ENCODE results near the gene ZFP36L2. TPM values are rescaled to one million over a fixed set of nuclear protein-coding genes. Genes with fewer than 3 reads are reported as not detected.

The ZFP36L2 gene
- polyA plus RNA-seq, 10 donors = 52.1 to 79.8 (median 60.3) TPM

GRCh38 chr2:43254331-43254730, 27.9 kb upstream of the ZFP36L2 start:
- no peak for DNase-seq

GRCh38 chr2:43251171-43251731, 24.8 kb upstream of the ZFP36L2 start:
- DNase-seq = peak; percentile 88 to 95 (median 89)

DNA sequence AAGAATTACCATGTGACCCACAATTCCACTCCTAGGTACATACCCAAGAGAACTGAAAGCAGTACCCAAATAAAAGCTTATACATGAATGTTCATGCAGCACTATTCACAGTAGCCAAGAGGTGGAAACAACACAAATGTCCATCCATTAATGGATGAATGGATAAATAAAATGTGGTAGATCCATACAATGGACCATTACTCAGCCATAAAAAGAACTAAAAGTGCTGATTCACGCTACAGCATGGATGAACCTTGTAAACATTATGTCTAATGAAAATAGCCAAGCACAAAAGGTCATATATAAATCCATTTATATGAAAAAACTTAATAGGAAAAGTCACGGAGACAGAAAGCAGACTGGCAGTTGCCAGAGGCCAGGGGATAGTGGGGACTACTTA, 23.6 kb upstream of the ZFP36L2 start:
- no peak for DNase-seq

DNA sequence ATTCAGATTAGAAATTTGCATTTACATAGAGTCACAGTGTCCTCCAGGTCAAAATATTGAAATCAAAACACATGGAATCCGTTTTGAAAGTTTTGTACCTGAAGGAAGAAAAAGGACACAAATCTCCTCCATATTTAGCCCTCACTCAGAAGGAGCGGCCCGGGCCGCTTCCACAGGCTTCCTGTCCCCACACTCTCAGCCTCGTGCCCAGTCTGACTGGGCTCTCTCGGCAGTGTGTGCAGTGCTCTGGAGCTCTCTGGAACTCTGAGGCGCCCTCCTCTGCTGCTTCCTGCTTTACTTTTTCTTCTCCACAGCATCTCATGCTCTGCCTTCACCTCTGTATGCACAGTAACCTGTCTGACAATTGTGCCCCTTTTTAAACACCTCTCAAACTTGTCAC, 22.2 kb upstream of the ZFP36L2 start:
- no peak for DNase-seq

DNA sequence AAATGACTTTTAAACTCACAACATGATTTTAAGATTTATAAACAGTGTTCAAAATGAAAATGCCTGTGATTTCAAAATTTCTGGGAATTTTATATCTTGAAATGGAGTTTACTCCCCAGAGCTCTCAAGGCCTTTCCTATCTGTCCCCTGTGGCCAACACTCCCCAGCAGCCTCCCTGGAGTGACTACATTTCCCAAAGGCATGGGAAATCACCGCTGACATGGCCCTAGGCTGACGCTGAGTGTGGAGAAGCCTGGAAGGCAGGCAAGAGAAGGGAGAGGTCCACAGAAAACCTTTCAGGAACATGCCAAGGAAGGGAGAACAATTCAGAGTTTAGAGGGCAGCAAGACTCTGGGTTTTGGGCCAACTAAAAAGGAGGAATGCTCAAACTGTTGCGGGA, 20.2 kb upstream of the ZFP36L2 start:
- DNase-seq = no peak

GRCh38 chr2:43241558-43241957, 15.2 kb upstream of the ZFP36L2 start:
- DNase-seq = peak in 1 of 3 donors; percentile 67

- DNase-seq = no peak
Observed at GRCh38 chr2:43240766-43241150, 14.4 kb upstream of the ZFP36L2 start.

DNA sequence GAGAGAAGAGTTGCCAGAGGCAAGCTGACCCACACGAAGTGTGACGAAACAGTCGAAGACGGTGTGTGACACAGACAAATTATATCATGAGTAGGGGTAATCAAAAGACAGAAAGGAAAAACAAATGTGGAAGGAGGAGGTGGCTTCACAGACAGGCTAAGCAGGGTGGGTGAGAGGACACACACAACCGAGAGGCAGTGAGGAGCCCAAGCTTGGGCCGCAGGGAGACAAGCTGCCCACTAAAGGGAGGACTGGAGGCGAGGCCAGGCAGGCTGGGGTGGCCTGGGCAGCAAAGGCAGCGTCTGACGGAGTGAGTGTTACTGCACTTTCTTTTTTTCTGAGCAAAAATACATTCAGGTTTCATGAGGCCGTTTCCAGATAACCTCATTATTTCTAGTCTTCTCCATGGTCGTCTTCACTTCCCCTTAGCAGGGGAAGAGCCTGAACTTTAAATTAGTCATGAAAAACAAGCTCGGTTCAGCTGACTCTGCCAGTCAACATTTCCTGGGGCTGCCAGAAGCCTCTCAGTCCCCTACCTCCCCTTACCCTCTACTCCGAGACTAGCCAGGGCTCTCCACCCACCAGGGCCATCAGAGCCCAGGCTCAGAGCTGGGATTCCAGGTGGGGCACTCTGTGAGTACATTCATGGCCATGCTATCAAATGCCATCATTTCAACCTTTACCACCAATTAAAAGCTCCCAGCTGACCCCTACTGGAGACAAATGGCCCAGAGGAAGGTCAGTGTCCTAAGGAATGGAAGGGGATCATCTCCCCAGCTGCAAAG, 13.8 kb upstream of the ZFP36L2 start:
- peak in 1 of 3 donors; percentile 50 for DNase-seq

GRCh38 chr2:43238813-43239212, 12.4 kb upstream of the ZFP36L2 start:
- no peak for DNase-seq

GRCh38 chr2:43238176-43238575, 11.8 kb upstream of the ZFP36L2 start:
- DNase-seq = no peak

- DNase-seq = no peak
Observed at GRCh38 chr2:43233218-43234212, 7.1 kb upstream of the ZFP36L2 start.

DNA sequence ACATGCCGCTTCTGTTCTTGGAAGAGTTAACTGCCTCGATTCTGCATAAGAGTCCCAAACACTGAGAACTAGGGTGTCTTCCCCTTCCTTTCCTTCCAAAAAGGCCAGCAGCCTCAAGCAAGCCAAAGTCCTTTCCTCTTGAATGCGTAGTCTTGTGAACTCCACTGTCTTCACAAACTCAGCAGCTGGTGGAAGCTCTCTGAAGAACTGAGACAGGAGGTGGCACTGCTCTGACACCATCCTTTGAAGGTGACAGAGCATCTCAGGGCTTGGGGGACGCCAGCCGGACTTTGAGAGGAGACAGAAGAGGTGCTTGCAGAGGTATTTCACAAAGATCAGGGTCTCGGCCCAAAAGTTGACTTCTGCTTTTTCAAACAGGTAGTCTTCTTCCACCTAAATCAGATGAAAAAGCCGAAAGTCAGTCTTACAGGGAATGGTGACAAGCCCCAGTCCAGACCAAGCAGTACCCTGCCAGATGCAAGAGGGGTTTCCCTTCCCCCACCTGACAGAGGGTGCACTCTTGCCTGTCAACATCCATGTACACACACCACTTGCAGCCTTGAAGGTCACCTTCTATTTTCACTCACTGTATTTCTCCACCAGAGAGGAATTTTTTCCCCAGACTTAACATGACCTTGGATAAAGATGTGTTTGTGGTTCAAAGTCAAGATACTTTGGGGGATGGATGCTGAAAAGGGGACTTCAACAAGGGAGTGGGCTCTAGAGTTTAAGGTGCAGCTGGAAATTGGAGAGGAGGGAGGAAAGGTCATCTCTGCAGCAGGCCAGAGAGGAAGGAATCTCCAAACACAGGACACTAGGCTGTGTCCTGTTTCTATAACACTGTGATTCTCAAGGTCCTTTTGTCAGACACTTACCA, 4.8 kb upstream of the ZFP36L2 start:
- no peak for DNase-seq

- DNase-seq = peak; percentile 20 to 87 (median 48)
Observed at GRCh38 chr2:43230351-43230885, 4.0 kb upstream of the ZFP36L2 start.

DNA sequence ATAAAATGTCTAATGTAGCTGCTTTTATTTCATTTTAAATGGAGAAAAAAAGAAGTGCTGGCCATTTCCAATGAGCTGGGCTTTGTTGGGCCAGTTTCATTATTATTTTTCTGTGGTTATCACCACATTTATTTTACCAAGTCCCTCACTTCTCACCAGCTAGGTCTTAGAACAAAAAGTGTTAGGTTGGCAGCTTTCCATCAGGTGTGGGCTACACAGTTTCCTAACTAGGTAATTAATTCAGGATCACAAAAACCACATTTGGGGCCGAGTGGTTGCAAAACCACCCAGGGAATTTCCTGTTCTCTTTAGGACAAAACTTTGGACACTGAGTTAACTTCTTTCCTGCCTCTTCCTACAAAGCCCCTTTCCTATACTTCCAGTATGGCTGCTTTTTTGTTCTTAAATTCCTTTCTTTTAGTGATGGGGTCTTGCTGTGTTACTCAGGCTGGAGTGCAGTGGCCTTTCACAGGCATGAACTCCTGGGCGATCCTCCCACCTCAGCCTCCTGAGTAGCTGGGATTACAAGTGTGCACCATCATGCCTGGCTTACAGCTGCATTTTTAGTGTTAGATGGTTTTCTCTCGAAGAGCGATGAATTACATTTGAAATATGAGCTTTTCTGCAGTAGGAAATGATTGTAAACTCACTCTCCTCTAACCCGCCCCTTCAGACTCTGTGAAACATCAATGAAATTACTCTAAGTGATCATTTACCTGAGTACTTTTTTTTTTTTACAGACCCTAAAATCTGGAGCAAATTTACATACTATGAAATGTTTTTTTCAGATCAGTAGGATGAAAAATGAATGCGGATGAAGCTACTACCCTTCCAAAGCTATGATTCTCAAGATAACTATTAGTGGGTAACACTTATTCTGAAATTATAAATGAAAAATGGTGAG, 2.6 kb upstream of the ZFP36L2 start:
- peak; percentile 9 to 69 (median 17) for DNase-seq

- DNase-seq = peak; percentile 25 to 61 (median 29)
Observed at GRCh38 chr2:43228321-43228751, 1.9 kb upstream of the ZFP36L2 start.

- DNase-seq = no peak
Observed at GRCh38 chr2:43227830-43228281, 1.4 kb upstream of the ZFP36L2 start.

- DNase-seq = peak; percentile 79 to 97 (median 88)
Observed at GRCh38 chr2:43226955-43227829, 786 bp upstream of the ZFP36L2 start.

- DNase-seq = peak; percentile 70 to 93 (median 82)
Observed at GRCh38 chr2:43225788-43226557, 433 bp downstream of the ZFP36L2 start.

Data from muscle of back (tissue), 11 donors.